GM19397 (cell line): Measurements from ENCODE around the gene CDH12.
"Not testable (repeated sequence)": the region's sequence is repeated elsewhere in the genome, so short reads cannot be mapped to it uniquely, and the experiment has no call there.

Experiments used
- ATAC-seq: cut with Tn5 transposase; IDR thresholded peaks from one replicate; pipeline ENCODE4 v1.9.1; 2021; ENCODE audit warnings: mild to moderate bottlenecking, moderate library complexity; ENCODE audit not compliant: unreplicated experiment

Gene CDH12

GRCh38 chr5:22852807-22853660 lies at the start of gene CDH12:
TSS of gene CDH12 (minus strand) at chr5:22853344.
- ATAC-seq: peak; percentile 67

DNA sequence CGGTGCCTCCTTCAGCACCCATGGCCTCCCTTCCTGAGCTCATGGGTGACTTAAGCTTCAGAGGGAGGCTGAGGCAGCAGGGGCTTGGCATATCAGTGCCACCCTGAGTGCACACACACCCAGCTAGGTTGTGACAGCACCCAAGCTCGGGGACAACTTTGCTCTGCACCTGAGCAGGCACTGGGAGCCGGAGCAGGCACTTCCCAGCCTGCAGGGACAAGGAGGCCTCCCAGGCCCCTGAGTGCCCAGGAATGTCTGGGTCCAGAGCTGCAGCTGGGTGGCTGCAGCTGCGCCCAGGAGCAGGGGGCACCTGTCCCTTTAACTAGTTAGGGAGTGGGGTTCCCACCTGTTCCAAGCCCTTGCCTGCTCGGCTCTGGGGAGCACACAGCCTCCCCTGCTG lies 48.7 kb upstream of the CDH12 start:
- ATAC-seq: no peak

- no peak for ATAC-seq
These were observed 47.7 kb upstream of the CDH12 start for GRCh38 chr5:22900801-22901310.

DNA sequence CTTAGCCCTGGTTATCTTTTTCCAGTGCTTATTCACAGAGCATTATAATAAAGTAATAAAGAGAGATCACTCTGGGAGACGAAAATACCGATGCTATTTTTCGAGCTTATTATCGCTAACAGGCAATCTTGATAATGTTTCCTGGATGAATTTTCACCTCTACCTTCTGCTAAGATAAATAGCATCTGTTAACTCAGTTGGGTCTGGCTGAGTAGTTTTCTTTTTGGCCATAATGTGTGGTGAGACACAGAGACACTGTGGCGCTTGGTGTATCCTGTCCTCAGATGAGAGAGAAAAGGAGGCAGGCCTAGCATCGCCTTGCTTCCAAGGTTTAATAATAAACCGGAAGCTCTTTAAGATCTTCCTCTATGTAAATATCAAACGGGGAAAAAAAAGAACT lies 46.2 kb upstream of the CDH12 start:
- ATAC-seq: no peak

GRCh38 chr5:22896152-22896551 lies 43.0 kb upstream of the CDH12 start:
- ATAC-seq: no peak

DNA sequence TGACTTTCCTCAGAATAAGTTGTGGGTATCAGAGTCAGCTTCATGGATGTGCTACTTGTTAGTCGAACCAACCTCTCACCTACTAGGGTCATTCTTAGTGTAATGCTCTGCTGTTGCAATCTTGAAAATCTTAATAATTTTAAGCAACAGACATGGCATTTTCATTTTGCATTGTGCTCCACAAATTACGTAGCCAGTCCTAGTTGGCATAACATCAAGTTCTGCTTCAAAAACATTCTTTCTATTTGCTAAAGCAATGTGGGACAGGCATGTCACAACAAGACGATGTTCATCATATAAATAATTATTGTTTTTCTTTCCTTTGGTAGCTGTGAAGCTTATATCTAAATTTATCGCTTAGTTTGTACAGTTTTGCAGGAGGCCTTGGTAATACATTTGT lies 39.3 kb upstream of the CDH12 start:
- ATAC-seq: no peak

- no peak for ATAC-seq
These were observed 36.6 kb upstream of the CDH12 start for GRCh38 chr5:22889720-22890119.

DNA sequence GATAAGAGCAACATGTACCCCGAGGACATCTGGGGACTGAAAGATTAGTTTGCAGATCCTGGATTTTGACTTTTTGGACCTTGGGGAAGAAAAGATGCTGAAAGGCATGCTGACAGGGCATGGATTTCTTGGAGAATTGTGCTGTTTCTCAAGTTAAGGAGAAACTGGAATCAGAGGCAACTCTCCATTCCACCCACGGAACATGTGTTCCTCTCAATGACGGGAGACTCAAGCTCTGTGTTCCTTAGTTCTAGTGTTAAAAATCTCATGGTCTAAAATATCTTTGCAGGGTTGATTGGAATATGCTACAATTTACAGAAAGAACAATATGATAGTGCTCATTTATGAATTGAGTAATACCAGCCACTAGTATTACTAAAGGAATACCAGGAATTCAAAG lies 34.4 kb upstream of the CDH12 start:
- ATAC-seq: no peak

GRCh38 chr5:22858911-22859310 lies 5.8 kb upstream of the CDH12 start:
- not testable (repeated sequence) for ATAC-seq

DNA sequence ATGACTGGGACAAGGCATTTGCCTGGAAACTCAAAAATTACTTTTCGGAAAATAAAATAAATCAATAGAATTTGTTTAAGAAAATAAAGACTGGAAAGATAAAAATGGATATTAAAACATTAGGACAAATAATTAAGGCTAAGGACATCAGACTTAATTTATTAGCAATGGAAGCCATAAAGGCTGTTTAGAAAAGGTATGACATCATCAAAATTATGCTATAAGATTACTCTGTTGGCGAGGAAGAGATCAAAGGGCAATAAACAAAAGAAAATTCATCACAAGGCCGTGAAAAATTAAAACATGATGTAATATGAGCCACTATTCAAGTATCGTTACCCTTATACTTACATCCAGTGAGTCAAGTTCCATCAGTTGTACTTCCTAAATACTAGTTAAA lies 2.7 kb upstream of the CDH12 start:
- no peak for ATAC-seq

DNA sequence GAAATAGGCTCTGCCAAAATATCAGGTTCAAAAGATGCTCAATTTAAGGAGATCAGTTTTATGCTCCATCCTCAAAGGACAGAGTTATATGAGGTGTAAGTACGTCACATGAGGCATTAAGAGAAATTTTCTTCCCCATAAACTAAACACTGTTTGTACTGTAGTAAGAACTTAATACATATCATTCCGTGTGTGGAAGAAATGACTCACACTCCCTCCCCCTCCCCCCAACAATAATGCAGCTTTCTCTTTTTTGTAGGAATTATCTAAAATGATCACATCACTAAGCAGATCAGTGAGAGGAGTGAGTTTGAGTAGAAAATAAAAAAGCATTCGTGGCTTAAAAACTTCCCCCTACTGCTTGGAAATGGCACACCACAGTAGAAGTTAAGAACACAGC lies 2.2 kb downstream of the CDH12 start:
- ATAC-seq: no peak

DNA sequence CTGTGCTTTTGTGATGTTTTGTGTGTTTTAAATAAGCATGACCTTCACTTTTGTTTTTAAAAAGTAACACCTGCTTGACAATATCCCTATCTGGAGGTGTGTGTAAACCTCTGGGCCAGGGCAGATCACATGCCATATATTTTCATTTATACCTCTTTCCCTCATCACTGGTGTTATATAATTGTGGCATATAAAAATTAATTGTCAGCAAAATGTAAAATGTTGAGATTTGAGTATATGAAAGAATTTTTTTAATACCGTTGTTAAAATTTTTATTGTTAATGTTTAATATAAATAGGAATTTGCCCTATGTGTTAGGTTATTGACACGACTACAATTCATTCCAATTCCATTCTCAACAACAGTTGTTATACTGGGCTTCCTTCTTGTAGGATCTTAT lies 6.5 kb downstream of the CDH12 start:
- no peak for ATAC-seq

- ATAC-seq: no peak
These were observed 8.5 kb downstream of the CDH12 start for GRCh38 chr5:22844636-22845035.

GRCh38 chr5:22844155-22844554 lies 9.0 kb downstream of the CDH12 start:
- ATAC-seq: no peak

GRCh38 chr5:22842574-22842973 lies 10.6 kb downstream of the CDH12 start:
- ATAC-seq: no peak

DNA sequence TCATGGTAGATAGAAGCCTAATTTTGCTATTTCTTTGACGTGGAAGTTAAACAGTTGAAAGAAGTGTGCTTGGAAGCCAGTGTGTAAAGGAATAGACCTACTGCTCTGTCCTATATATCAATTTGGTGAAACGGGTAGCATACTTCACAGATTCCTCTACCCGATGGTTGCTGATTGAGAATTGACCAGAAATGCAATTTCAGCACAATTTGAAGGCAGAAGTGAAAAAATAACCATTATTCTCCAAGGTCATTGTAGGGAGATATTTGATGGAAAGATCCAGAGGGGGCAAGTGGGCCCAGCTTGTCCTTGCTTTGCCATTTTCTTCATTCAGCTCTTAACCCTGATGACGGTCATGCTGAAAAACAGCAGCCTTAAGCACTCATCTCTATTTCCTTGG lies 15.3 kb downstream of the CDH12 start:
- ATAC-seq: no peak

GRCh38 chr5:22835686-22836085 lies 17.5 kb downstream of the CDH12 start:
- ATAC-seq: no peak

DNA sequence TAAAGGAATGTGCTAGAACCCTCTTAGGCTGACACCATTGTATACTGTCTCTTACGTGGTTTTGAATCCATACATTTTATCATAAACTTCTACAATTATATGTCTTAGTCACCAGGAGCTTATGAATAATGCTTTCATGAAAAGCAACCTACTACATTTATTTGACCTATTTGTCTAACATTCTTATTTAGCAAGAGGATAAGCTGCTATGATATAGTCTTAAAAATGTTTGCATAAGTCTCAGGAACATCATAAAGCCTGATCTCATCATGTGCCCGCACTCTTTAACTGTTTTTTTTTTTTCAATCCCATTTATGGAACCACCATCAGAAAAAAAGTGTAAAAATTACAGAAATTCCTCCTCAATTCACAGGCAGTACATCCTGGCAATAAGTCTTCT lies 59.7 kb downstream of the CDH12 start:
- no peak for ATAC-seq

- ATAC-seq: no peak
These were observed 65.3 kb downstream of the CDH12 start for GRCh38 chr5:22787807-22788206.

- no peak for ATAC-seq
These were observed 65.7 kb downstream of the CDH12 start for GRCh38 chr5:22787398-22787797.

GRCh38 chr5:22780756-22781155 lies 72.4 kb downstream of the CDH12 start:
- ATAC-seq: no peak

DNA sequence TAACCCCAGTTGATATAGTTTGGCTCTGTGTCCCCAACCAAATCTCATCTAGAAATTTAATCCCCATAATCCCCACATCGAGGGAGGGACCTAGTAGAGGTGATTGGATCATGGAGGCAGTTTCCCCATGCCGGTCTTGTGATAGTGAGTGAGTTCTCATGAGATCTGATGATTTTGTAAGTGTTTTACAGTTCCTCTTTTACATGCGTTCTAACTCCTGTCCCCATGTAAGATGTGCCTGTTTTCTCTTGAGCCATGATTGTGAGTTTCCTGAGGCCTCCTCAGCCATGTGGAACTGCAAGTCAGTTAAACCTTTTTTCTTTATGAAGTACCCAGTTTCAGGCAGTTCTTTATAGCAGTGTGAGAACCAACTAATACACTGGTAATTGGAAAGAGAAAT lies 73.6 kb downstream of the CDH12 start:
- no peak for ATAC-seq

GRCh38 chr5:22776285-22776684 lies 76.9 kb downstream of the CDH12 start:
- ATAC-seq: no peak
